ENCODE results near the gene RPRD1B. TPM values are rescaled to one million over a fixed set of nuclear protein-coding genes. Genes with fewer than 3 reads are reported as not detected.

RPRD1B gene
- polyA plus RNA-seq, 2 of the 4 experiments (the other 2 are of a cell fraction), result 16.4 to 28.4 TPM

DNA sequence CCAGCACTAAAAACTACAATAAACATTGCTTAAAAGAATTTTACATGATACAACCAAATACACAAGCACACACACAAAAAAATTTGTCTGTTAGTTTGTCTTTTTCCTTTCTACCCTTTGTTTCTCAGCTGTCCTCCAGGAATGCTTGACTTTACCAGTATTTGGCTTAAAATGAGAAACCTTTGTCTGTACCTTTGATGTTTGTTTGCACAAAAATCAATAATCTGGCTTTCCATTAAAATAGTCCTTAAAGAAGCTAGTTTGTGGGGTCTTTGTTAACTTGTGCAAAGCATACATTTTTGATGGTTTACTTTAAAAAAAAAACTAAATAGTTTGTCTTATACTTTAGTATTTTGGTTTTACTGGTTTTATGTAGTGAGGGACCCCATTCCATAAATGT lies 49.3 kb downstream of the RPRD1B start:
- peaks cover 10% of the 10 kb centered on the region; the same call in 1 of the 3 replicates for H3K9me3 ChIP-seq
- CTCF ChIA-PET, result interaction anchor here (0.9 to 3.1 kb wide), 5 partner anchors 8 to 140 kb away, joined by 3 to 13 read pairs (median 6); no protein-coding TSS in a partner anchor
- no peak overlapping the region for H3K4me3 ChIP-seq
- H3K27ac ChIP-seq, result no peak overlapping the region
- POLR2A ChIA-PET, result no interaction called here
- ATAC-seq, result no peak
- peaks cover 9% of the 10 kb centered on the region; the same call in 2 of the 3 replicates for H3K4me1 ChIP-seq
- DNase-seq (ENCODE audit: low read depth in 1 of 2, low spot score in 1 of 2), result no peak
- TF ChIP-seq POLR2AphosphoS2 (conservative IDR thresholded peaks at IDR 0.05; ENCODE audit: low read length), result no peak
- TF ChIP-seq, protein P1, sequence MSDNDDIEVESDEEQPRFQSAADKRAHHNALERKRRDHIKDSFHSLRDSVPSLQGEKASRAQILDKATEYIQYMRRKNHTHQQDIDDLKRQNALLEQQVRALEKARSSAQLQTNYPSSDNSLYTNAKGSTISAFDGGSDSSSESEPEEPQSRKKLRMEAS (IDR thresholded peaks at IDR 0.05), result no peak
- TF ChIP-seq, protein P2, sequence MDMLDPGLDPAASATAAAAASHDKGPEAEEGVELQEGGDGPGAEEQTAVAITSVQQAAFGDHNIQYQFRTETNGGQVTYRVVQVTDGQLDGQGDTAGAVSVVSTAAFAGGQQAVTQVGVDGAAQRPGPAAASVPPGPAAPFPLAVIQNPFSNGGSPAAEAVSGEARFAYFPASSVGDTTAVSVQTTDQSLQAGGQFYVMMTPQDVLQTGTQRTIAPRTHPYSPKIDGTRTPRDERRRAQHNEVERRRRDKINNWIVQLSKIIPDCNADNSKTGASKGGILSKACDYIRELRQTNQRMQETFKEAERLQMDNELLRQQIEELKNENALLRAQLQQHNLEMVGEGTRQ (IDR thresholded peaks at IDR 0.05), result no peak
- TF ChIP-seq, protein P3, sequence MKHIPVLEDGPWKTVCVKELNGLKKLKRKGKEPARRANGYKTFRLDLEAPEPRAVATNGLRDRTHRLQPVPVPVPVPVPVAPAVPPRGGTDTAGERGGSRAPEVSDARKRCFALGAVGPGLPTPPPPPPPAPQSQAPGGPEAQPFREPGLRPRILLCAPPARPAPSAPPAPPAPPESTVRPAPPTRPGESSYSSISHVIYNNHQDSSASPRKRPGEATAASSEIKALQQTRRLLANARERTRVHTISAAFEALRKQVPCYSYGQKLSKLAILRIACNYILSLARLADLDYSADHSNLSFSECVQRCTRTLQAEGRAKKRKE (CRISPR knock-in tag; IDR thresholded peaks at IDR 0.05; ENCODE audit: low read depth), result no peak
- TF ChIP-seq MAZ (IDR thresholded peaks at IDR 0.05; ENCODE audit: borderline replicate concordance, low read depth, low read length), result no peak
- no peak for TF ChIP-seq ZC3H11A (IDR thresholded peaks at IDR 0.05)
- TF ChIP-seq, protein P4, sequence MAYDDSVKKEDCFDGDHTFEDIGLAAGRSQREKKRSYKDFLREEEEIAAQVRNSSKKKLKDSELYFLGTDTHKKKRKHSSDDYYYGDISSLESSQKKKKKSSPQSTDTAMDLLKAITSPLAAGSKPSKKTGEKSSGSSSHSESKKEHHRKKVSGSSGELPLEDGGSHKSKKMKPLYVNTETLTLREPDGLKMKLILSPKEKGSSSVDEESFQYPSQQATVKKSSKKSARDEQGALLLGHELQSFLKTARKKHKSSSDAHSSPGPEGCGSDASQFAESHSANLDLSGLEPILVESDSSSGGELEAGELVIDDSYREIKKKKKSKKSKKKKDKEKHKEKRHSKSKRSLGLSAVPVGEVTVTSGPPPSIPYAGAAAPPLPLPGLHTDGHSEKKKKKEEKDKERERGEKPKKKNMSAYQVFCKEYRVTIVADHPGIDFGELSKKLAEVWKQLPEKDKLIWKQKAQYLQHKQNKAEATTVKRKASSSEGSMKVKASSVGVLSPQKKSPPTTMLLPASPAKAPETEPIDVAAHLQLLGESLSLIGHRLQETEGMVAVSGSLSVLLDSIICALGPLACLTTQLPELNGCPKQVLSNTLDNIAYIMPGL (CRISPR knock-in tag; IDR thresholded peaks at IDR 0.05; ENCODE audit: borderline replicate concordance), result no peak
- TF ChIP-seq CHD4 (IDR thresholded peaks at IDR 0.05; ENCODE audit: borderline replicate concordance), result no peak
- TF ChIP-seq, protein P5, sequence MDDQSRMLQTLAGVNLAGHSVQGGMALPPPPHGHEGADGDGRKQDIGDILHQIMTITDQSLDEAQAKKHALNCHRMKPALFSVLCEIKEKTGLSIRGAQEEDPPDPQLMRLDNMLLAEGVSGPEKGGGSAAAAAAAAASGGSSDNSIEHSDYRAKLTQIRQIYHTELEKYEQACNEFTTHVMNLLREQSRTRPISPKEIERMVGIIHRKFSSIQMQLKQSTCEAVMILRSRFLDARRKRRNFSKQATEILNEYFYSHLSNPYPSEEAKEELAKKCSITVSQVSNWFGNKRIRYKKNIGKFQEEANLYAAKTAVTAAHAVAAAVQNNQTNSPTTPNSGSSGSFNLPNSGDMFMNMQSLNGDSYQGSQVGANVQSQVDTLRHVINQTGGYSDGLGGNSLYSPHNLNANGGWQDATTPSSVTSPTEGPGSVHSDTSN (IDR thresholded peaks at IDR 0.05), result no peak
- TF ChIP-seq HOXB5 (CRISPR knock-in tag; IDR thresholded peaks at IDR 0.05), result no peak
- no peak for TF ChIP-seq SREBF2 (IDR thresholded peaks at IDR 0.05)
- no peak for TF ChIP-seq EHMT2 (IDR thresholded peaks at IDR 0.05; ENCODE audit: low read depth)
- no peak for TF ChIP-seq ZFP36 (IDR thresholded peaks at IDR 0.05; ENCODE audit: borderline replicate concordance, partially characterized antibody)
- TF ChIP-seq, protein P6, sequence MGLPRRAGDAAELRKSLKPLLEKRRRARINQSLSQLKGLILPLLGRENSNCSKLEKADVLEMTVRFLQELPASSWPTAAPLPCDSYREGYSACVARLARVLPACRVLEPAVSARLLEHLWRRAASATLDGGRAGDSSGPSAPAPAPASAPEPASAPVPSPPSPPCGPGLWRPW (IDR thresholded peaks at IDR 0.05), result no peak
- no peak for TF ChIP-seq EHF (CRISPR knock-in tag; IDR thresholded peaks at IDR 0.05)
- no peak for TF ChIP-seq JUNB (IDR thresholded peaks at IDR 0.05)
- no peak for TF ChIP-seq EP300 (IDR thresholded peaks at IDR 0.05)
- no peak for TF ChIP-seq HOXB13 (CRISPR knock-in tag; IDR thresholded peaks at IDR 0.05; ENCODE audit: low read depth)
- no peak for FAIRE-seq
- no peak overlapping the region for H3K4me2 ChIP-seq

DNA sequence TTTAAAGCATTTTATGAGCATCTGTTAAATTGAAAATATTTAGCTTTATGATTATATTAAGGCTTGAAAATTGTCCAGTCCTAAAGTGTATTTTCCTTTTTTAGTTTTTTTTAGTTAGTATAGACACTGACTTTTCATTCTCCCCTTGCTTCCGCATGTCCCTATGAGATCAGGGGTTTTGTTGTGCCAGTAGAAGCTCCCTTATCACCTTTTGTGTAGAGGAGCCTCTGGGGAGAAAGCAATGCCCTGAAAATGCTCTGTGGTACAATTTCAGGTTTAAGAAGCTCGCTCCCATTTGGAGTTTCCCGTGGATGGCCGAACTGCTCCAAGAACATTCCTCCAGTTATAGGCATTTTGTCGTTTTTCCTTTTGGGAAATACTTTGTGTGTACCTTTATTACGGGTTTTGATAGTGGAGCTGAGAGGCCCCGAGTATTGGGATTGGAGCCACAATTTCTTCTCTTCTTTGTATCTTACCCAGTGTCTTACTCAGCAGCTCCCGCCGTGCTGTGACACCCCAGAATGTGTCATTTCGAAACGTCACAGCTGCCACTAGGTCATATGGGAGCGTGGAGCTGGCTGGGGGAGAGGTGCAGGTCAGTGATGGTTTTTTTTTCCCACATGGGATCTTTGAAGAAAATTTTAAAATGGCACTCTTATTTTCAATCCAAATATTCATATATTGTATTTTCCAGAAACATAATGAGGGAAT lies 49.9 kb downstream of the RPRD1B start:
- FAIRE-seq (no peak), ATAC-seq (no peak), DNase-seq (ENCODE audit: low read depth in 1 of 2, low spot score in 1 of 2) (no peak)
- Histone ChIP-seq H3K9me3 (peaks cover 10% of the 10 kb centered on the region; the same call in 1 of the 3 replicates), H3K4me1 (peaks cover 9% of the 10 kb centered on the region; the same call in 2 of the 3 replicates), H3K4me2 (no peak overlapping the region), H3K4me3 (no peak overlapping the region), H3K27ac (peak overlapping the region in 1 of 2 experiments; percentile 20; a peak in 1 of 6 replicates)
- ChIA-PET CTCF (interaction anchor here (0.8 to 3.1 kb wide), 7 partner anchors 9 to 338 kb away, joined by 3 to 13 read pairs (median 6); no protein-coding TSS in a partner anchor), POLR2A (interaction anchor here (0.7 kb wide), 1 partner anchor 50 kb away, joined by 3 read pairs; the partner anchor contains the start of gene TTI1)
- TF ChIP-seq FOSL2 (IDR thresholded peaks at IDR 0.05) (no peak), FOSL2 (CRISPR knock-in tag; IDR thresholded peaks at IDR 0.05) (no peak), NFE2L2 (conservative IDR thresholded peaks at IDR 0.05; ENCODE audit: low read length) (no peak), MAFK (IDR thresholded peaks at IDR 0.05; ENCODE audit: partially characterized antibody) (no peak), RARB (CRISPR knock-in tag; IDR thresholded peaks at IDR 0.05) (no peak)
- TF ChIP-seq, protein P5 (IDR thresholded peaks at IDR 0.05), result no peak
- TF ChIP-seq, protein P6 (IDR thresholded peaks at IDR 0.05), result no peak
- WGBS (ENCODE audit: missing lambda C conversion rate), result 95% methylated on average over 12 of the region's 12 CpGs

Data from A549 (cell line).